HG02884 (cell line): Measurements from ENCODE around the gene NR3C2.
"Not testable (repeated sequence)": the region's sequence is repeated elsewhere in the genome, so short reads cannot be mapped to it uniquely, and the experiment has no call there.

ENCODE experiments used
- ATAC-seq: cut with Tn5 transposase; IDR thresholded peaks from one replicate; pipeline ENCODE4 v1.9.1; 2021; ENCODE audit warnings: mild to moderate bottlenecking, moderate library complexity; ENCODE audit not compliant: unreplicated experiment

NR3C2 gene

DNA sequence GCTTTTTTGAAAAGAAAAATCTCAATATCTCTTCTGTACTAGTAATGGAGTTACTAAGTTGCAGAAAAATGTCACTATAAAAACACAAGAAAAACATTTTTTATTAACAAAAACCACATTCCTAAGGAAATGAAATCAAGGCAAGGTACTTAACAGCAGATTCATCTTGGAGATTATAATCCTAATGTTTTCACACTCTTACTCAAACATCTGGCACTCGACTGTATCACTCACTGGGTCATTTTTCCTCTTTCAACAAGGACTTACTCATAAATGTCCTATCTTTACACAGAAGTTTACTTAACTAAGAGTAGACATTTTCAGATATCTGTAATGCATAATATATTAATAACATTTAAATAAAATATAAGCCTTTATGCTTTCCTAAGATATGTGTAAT lies 216.6 kb downstream of the NR3C2 start:
- ATAC-seq, result no peak

DNA sequence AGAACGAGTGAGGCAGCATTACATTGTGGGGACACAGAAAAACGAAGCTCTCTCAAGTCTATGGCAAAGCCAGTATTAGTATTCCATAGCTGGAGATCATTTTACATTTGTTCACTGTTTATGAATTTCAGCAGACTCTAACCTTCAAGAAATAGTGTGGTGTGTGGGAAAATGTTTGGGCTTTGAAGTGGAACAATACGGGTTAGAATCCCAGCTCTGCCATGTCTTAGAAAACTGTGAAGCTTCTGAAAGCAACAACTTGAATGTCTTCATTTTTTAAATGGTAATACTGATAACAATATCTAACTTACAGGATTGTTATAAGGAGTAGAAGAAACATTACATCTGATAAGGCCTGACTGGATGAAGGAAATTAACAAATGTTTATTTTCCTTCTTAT lies 217.7 kb downstream of the NR3C2 start:
- no peak for ATAC-seq

- ATAC-seq, result no peak
Observed at GRCh38 chr4:148222991-148223660, 219.1 kb downstream of the NR3C2 start.

GRCh38 chr4:148216866-148217814 lies 225.1 kb downstream of the NR3C2 start:
- ATAC-seq, result peak; percentile 91

DNA sequence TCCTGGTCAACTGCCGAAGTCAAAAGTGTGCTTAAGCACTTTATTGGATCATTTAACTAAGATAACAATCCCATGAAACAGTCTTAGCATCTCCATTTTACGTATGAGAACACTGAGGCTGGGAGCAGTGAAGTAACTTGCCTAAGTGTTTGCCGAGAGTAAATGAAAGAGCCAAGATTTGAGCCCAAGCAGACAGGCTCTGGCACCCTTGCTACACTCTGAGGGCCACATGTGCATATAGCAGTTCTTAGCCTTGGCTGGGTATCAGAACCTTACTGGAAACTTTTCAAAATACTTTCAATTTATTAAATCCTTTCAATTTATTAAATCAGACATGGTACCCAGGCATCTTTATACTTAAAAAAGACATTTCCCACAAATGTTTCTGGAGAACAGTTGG lies 225.9 kb downstream of the NR3C2 start:
- no peak for ATAC-seq

GRCh38 chr4:148215202-148215601 lies 227.0 kb downstream of the NR3C2 start:
- no peak for ATAC-seq

DNA sequence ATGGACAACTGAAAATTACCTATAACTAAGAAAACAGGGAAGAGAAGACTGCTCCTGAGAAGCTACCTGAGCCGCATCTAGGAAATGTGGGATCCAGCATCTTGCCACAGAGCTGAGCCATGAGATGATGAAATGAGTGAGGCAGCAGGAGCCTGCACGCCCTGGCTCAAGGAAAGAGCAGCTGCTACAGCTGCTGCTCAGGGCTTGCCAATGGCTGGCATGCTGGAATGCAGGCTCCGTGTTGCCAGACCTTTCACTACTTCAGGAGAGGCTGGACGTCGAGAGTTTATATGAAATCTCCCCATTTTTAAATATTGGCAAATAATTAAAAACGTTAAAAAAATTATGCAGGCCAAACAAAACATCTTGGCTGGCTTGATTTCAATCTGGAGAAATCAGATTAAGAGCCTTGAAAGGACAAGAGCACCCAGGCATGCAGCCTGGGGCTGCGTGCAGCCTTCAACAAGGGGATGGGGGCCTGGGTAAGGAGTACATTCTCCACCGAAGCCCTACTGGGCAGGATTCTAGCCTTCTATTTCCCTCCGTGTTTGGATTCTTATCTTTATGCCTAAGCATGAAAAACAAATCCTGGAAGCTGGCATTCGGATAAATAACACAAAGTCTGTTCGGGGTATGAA lies 227.6 kb downstream of the NR3C2 start:
- ATAC-seq, result no peak

DNA sequence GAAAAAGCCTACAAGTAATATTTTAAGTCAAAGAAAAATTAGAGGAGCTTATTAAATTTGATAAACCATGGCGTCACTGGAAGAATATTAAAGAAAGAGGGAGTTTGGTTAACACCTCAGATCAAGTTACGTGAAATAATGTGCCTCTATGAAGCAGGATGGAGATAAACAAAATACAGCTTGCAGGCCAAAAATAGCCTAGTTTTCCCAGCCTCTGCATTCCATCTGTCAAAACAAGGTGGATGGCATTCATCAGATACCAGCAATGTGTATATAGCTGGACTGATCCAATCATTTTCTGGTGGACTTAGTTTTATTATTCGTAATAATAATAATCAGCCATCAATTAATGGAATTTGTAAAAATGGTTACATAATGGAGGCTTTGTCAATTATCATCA lies 230.7 kb downstream of the NR3C2 start:
- no peak for ATAC-seq

DNA sequence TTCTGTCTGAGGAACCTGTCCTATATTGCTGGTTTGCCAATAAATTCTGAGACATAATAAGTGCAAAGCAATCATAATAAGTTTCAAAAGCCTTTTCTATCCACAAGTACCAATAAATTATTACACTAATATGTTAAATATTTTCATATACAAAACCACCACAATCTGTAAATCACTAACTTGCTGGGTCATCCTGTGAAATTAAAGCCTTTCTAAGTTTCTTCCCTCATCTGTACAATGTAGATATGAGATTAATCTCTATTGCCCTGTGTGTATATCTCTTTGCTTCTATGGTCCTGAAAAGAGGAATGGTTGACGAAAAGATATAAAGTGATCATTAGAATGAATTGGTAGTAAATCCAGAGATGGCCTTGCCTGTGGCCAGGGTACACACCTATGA lies 231.6 kb downstream of the NR3C2 start:
- ATAC-seq, result no peak

DNA sequence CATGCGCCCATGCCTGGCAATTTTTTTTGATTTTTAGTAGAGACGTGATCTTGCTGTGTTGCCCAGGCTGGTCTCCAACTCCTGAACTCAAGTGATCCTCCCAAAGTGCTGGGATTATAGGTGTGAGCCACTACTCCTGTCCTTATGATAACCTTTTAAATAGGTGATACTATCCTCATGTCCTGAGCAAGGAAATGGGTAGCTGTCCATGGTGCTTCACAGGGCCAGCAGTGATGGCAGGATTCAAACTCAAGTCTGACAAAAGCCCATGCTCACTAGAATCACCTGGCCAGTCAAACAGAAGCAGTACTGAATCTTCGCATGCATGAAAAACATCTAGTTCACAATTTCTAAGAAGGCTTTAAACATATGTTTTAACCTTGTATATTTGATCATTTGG lies 235.1 kb downstream of the NR3C2 start:
- no peak for ATAC-seq

DNA sequence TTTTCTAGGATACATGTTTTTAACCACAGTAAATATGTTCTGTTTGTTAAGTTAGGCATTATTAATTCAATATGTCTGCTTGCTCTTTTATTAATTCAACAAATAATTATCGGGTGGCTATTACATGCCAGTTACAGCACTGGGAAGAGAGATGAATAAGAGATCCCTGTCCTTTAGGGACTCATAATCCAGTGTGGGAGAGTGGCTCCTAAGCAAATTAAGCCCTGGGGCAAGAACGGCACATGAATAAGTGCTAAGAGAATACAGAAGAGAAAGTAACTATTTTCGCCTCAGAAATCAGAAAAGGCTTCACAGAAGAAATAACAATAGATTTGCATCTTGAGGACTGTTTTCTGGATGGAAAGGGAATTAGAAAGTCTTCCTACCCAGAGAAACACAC lies 236.7 kb downstream of the NR3C2 start:
- ATAC-seq, result no peak

DNA sequence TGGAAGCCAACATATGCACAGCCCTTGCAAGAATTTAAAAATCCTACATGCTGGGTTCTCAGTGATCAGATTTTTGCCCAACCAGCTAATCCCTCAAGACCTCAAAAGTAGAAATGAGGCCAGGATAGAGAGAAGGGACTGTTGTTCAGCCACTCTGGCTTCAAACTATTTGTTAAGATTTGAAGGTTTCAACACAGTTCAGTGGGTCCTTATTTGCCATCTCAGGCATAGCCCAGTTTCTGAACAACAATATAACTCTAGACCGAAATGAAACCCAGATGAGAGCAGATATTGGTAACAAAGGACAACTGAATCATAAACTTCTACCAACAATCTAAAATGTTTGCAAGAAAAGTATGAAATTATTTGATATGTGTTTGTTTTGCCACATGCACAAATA lies 237.3 kb downstream of the NR3C2 start:
- ATAC-seq, result no peak

GRCh38 chr4:148204171-148204570 lies 238.0 kb downstream of the NR3C2 start:
- ATAC-seq, result no peak

GRCh38 chr4:148203056-148203898 lies 238.9 kb downstream of the NR3C2 start:
- ATAC-seq, result no peak

GRCh38 chr4:148200960-148201359 lies 241.3 kb downstream of the NR3C2 start:
- no peak for ATAC-seq

DNA sequence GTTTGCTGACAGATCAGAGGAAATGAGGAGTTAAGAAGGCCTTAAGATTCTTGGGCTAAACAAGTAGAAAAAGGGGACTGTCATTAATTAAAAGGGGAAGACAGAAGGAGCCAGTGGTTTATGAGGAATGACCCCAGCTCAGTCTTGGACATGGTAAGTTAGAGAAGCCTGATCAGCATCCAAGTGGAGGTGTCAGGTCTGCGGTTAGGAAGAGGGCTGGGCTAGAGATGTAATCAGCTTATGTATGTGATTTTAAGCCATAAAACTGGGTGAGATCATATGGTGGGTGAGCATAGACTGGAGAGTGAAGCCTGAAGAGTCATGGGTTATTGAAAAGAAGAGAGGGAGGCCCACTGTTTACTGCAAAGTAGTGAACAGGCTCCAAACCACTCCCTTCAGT lies 246.1 kb downstream of the NR3C2 start:
- no peak for ATAC-seq

DNA sequence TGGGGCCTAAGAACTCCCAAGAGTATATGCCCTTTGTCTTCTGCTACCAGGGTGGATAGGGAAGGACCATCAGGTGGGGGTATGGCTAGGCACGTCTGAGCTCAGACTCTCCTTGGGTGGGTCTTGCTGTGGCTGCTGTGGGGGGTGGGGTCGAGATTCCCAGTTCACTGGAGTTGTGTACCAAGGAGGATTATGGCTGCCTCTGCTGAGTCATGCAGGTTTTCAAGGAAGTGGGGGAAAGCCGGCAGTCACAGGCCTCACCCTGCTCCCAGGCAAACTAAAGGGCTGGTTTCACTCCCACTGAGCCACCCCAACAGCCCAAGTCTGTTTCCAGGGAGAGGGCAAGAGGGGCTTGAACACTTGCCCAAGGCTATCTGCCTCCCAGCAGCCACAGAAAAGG lies 249.7 kb downstream of the NR3C2 start:
- ATAC-seq, result no peak

DNA sequence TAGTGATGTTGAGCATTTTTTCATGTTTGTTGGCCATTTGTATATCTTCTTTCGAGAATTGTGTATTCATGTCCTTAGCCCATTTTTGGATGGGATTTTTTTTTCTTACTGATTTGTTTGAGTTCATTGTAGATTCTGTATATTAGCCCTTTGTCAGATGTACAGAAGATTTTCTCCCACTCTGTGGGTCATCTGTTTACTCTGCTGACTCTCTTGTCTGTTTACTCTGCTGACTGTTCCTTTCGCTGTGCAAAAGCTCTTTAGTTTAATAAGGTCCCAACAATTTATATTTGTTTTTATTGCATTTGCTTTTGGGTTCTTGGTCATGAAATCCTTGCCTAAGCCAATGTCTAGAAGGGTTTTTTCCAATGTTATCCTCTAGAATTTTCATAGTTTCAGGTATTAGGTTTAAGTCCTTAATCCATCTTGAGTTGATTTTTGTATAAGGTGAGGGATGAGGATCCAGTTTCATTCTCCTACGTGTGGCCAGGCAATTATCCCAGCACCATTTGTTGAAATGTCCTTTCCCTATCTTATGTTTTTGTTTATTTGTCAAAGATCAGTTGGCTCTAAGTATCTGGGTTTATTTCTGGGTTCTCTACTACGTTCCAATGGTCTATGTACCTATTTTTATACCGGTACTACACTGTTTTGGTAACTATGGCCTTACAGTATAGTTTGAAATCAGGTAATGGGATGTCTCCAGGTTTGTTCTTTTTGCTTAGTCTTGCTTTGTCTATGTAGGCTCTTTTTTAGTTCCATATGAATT lies 254.6 kb downstream of the NR3C2 start:
- not testable (repeated sequence) for ATAC-seq

- ATAC-seq, result no peak
Observed at GRCh38 chr4:148184922-148185321, 257.3 kb downstream of the NR3C2 start.

- ATAC-seq, result no peak
Observed at GRCh38 chr4:148182230-148182911, 259.8 kb downstream of the NR3C2 start.
